Naive B cell (primary cell): ENCODE results near the gene MPPED1. TPM values are rescaled to one million over a fixed set of nuclear protein-coding genes. Genes with fewer than 3 reads are reported as not detected.

ENCODE experiments used
- ATAC-seq, 2 donors: fragments of 150-1000 bp; cut with Tn5 transposase; 2 replicates each; pipeline ENCODE4 v1.10.0; 2021; ENCODE audit warnings: low read depth in 2 of 2, mild to moderate bottlenecking in 2 of 2, moderate library complexity in 2 of 2
- DNase-seq: peaks from one replicate; pipeline ENCODE4 v3.0.0; 2022
- H3K27ac Mint-ChIP-seq, 6 donors: one replicate each; pipeline ENCODE4 v1.8.0; 2020 to 2022; ENCODE audit warnings: mild to moderate bottlenecking in 6 of 6, mixed read lengths in 6 of 6, moderate library complexity in 5 of 6, inconsistent platforms in 2 of 6
- H3K27me3 Mint-ChIP-seq, 3 donors: one replicate each; pipeline ENCODE4 v1.8.0; 2021 to 2022; ENCODE audit warnings: mixed read lengths in 3 of 3, mild to moderate bottlenecking in 1 of 3
- H3K36me3 Mint-ChIP-seq, 2 donors: one replicate each; pipeline ENCODE4 v1.8.0; 2020 to 2022; ENCODE audit warnings: mixed read lengths in 2 of 2, inconsistent platforms in 1 of 2, mild to moderate bottlenecking in 1 of 2
- H3K4me1 Mint-ChIP-seq, 3 donors: one replicate each; pipeline ENCODE4 v1.8.0; 2020 to 2022; ENCODE audit warnings: mixed read lengths in 3 of 3, inconsistent platforms in 1 of 3, mild to moderate bottlenecking in 1 of 3, moderate library complexity in 1 of 3
- H3K4me3 Mint-ChIP-seq, 8 donors: one replicate each; pipeline ENCODE4 v1.8.0; 2020 to 2022; ENCODE audit warnings: mild to moderate bottlenecking in 8 of 8, mixed read lengths in 8 of 8, moderate library complexity in 8 of 8, inconsistent platforms in 2 of 8
- H3K9me3 Mint-ChIP-seq, 7 donors: one replicate each; pipeline ENCODE4 v1.8.0; 2020 to 2022; ENCODE audit warnings: mixed read lengths in 7 of 7, mild to moderate bottlenecking in 5 of 7, inconsistent platforms in 2 of 7, moderate library complexity in 1 of 7
- polyA plus RNA-seq, 6 donors: library from polyadenylated mRNA; unstranded; fragments of 300-500 nt; fragmentation: Illumina TruSeq; gene quantifications; one replicate each; pipeline ENCODE4 v1.2.3, GENCODE V29; 2021; ENCODE audit warnings: low read depth in 6 of 6

The MPPED1 gene
- polyA plus RNA-seq, 6 donors from 2014 or later: not detected

- Mint-ChIP-seq H3K4me3 (no peak overlapping the region), H3K27ac (no peak overlapping the region), H3K36me3 (no peaks in the 10 kb centered on the region), H3K4me1 (peaks cover 7 to 11% (median 10%) of the 10 kb centered on the region in 3 donors), H3K9me3 (peaks cover 0 to 5% (median 0%) of the 10 kb centered on the region in 7 donors), H3K27me3 (peaks cover 8 to 30% (median 24%) of the 10 kb centered on the region in 3 donors)
- ATAC-seq: no peak
- no peak for DNase-seq
These were observed 30.8 kb downstream of the MPPED1 start for GRCh38 chr22:43442386-43443151.

- Mint-ChIP-seq H3K9me3 (peaks cover 0 to 5% (median 0%) of the 10 kb centered on the region in 7 donors), H3K4me1 (peaks cover 7 to 11% (median 11%) of the 10 kb centered on the region in 3 donors), H3K27ac (peak overlapping the region in 1 of 6 donors; percentile 27)
These were observed 31.3 kb downstream of the MPPED1 start for GRCh38 chr22:43443152-43443471.

DNA sequence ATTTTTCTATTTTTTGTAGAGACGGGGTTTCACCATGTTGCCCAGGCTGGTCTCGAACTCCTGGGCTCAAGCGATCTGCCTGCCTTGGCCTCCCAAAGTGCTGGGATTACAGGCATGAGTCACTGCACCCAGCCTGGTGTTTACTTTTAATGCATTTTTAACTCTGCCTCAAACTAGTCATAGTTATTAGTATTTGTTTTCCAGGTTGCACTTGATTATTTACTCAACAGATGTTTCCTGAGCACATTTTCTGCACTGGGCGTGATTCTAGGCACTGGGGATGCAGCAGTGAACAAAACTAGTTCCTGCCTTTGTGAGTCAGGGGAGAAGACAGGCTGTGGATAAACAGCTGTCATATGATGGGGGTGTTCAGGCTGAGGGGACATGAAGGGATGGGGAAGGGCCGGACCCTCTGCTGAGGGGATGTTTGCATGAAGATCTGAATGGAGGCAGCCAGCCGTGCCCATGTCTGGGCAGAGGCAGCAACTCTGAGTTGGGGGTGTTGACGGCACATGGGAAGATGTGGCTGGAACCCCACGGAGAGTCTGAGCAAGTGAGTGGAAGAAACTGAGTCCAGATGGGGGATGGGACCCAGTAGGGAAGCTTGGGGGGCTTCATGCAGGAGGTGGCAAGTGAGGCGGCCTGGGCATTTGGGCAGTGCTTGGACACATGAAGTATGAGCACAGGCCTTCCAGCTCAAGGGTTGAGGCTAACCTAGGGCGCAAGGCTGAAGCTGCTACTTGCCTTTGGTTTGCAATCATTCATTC lies 34.4 kb downstream of the MPPED1 start:
- DNase-seq (no peak), ATAC-seq (no peak)
- Mint-ChIP-seq H3K4me3 (no peak overlapping the region), H3K27ac (peak overlapping the region in 1 of 6 donors; percentile 3), H3K9me3 (peaks cover 0 to 5% (median 0%) of the 10 kb centered on the region in 7 donors), H3K4me1 (peaks cover 7 to 13% (median 11%) of the 10 kb centered on the region in 3 donors), H3K27me3 (peaks cover 0 to 38% (median 35%) of the 10 kb centered on the region in 3 donors), H3K36me3 (no peaks in the 10 kb centered on the region)

More at GRCh38 chr22:43443152-43443471, 31.3 kb downstream of the MPPED1 start:
- no peak overlapping the region for H3K4me3 Mint-ChIP-seq
- ATAC-seq: no peak
- DNase-seq: no peak
- peaks cover 8 to 30% (median 24%) of the 10 kb centered on the region in 3 donors for H3K27me3 Mint-ChIP-seq
- H3K36me3 Mint-ChIP-seq: no peaks in the 10 kb centered on the region

- peak overlapping the region in 1 of 6 donors; percentile 28 for H3K27ac Mint-ChIP-seq
- H3K4me3 Mint-ChIP-seq: no peak overlapping the region
- peaks cover 7 to 13% (median 11%) of the 10 kb centered on the region in 3 donors for H3K4me1 Mint-ChIP-seq
- DNase-seq (no peak), ATAC-seq (no peak)
- H3K9me3 Mint-ChIP-seq: peaks cover 0 to 5% (median 0%) of the 10 kb centered on the region in 7 donors
- H3K36me3 Mint-ChIP-seq: no peaks in the 10 kb centered on the region
- H3K27me3 Mint-ChIP-seq: peaks cover 0 to 42% (median 35%) of the 10 kb centered on the region in 3 donors
These were observed 35.1 kb downstream of the MPPED1 start for GRCh38 chr22:43446916-43447315.

GRCh38 chr22:43447380-43447779 lies 35.6 kb downstream of the MPPED1 start:
- Mint-ChIP-seq H3K9me3 (peaks cover 0 to 5% (median 1%) of the 10 kb centered on the region in 7 donors), H3K36me3 (no peaks in the 10 kb centered on the region), H3K4me3 (peak overlapping the region in 1 of 8 donors; percentile 30), H3K4me1 (peaks cover 7 to 13% (median 11%) of the 10 kb centered on the region in 3 donors), H3K27me3 (peaks cover 0 to 42% (median 32%) of the 10 kb centered on the region in 3 donors), H3K27ac (no peak overlapping the region)
- DNase-seq: no peak
- no peak for ATAC-seq

- no peak for DNase-seq
- ATAC-seq: no peak
- no peak overlapping the region for H3K27ac Mint-ChIP-seq
- peaks cover 0 to 39% (median 26%) of the 10 kb centered on the region in 3 donors for H3K27me3 Mint-ChIP-seq
- H3K9me3 Mint-ChIP-seq: peaks cover 0 to 5% (median 1%) of the 10 kb centered on the region in 7 donors
- peaks cover 7 to 13% (median 11%) of the 10 kb centered on the region in 3 donors for H3K4me1 Mint-ChIP-seq
- H3K36me3 Mint-ChIP-seq: no peaks in the 10 kb centered on the region
- no peak overlapping the region for H3K4me3 Mint-ChIP-seq
These were observed 36.2 kb downstream of the MPPED1 start for GRCh38 chr22:43448048-43448447.

DNA sequence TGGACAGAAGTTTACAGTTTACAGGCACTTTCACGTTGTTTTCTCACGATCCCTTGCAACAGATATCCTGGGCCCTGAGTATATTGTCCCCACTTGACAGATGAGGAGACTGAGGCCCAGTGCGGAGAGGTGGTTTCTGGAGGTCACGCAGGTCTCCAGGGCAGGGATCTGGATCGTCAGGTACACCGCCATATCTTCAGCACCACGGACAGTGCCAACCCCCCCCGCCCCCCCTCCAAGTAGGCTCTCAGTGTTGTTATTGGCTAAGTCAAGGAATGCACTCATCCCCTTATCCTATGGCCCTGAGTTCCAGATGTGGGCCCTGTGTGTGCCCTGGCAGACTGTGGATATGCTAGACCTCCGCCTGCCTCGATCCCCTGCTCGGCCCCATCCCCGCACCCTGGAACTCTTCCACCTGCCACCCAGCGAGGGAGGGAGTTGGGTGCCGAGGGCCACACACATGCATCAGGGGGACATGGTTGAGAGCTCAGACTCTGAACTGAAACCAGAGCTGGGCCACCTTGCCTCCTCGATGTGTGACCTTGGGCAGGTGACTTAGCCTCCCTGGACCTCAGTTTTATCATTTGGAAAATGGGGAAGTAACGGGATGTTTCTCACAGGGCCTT lies 37.5 kb downstream of the MPPED1 start:
- Mint-ChIP-seq H3K27me3 (peaks cover under 1 to 38% (median 25%) of the 10 kb centered on the region in 3 donors), H3K9me3 (peaks cover 0 to 5% (median 1%) of the 10 kb centered on the region in 7 donors), H3K27ac (no peak overlapping the region), H3K4me1 (peaks cover 7 to 13% (median 11%) of the 10 kb centered on the region in 3 donors), H3K36me3 (no peaks in the 10 kb centered on the region), H3K4me3 (no peak overlapping the region)
- ATAC-seq: no peak
- DNase-seq: no peak

GRCh38 chr22:43449831-43450225 lies 38.0 kb downstream of the MPPED1 start:
- Mint-ChIP-seq H3K4me3 (no peak overlapping the region), H3K9me3 (peaks cover 0 to 5% (median 1%) of the 10 kb centered on the region in 7 donors), H3K4me1 (peaks cover 7 to 13% (median 11%) of the 10 kb centered on the region in 3 donors), H3K27ac (no peak overlapping the region), H3K27me3 (peaks cover 3 to 38% (median 25%) of the 10 kb centered on the region in 3 donors), H3K36me3 (no peaks in the 10 kb centered on the region)
- ATAC-seq (no peak), DNase-seq (no peak)

GRCh38 chr22:43451371-43452050 lies 39.7 kb downstream of the MPPED1 start:
- ATAC-seq (no peak), DNase-seq (no peak)
- peaks cover 0 to 2% (median 0%) of the 10 kb centered on the region in 7 donors for H3K9me3 Mint-ChIP-seq
- peaks cover 4 to 13% (median 6%) of the 10 kb centered on the region in 3 donors for H3K4me1 Mint-ChIP-seq
- H3K27ac Mint-ChIP-seq: no peak overlapping the region
- peaks cover 3 to 36% (median 27%) of the 10 kb centered on the region in 3 donors for H3K27me3 Mint-ChIP-seq
- no peaks in the 10 kb centered on the region for H3K36me3 Mint-ChIP-seq
- no peak overlapping the region for H3K4me3 Mint-ChIP-seq

DNA sequence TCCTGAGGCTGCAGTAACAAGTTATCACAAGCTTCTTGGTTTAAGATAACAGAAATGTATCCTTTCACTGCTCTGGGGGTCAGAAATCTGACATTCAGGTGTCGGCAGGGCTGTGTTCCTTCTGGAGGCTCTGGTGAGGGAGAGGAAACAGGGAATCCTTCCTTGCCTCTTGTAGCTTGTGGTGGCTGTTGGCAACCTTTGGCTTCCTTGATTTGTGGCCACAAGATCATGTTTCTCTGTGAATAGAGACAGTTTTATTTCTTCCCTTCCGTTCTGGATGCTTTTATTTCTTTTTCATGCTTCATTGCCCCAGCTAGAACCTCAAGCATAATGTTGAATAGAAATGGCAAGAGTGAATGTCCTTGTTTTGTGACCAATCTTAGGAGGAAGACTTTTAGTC lies 44.0 kb downstream of the MPPED1 start:
- ATAC-seq (no peak), DNase-seq (no peak)
- peaks cover 0 to 5% of the 10 kb centered on the region in 2 donors for H3K36me3 Mint-ChIP-seq
- H3K27ac Mint-ChIP-seq: no peak overlapping the region
- peaks cover 2 to 13% (median 5%) of the 10 kb centered on the region in 7 donors for H3K9me3 Mint-ChIP-seq
- H3K4me1 Mint-ChIP-seq: no peaks in the 10 kb centered on the region
- no peak overlapping the region for H3K4me3 Mint-ChIP-seq
- peaks cover 12 to 45% (median 42%) of the 10 kb centered on the region in 3 donors for H3K27me3 Mint-ChIP-seq

GRCh38 chr22:43457002-43457401 lies 45.2 kb downstream of the MPPED1 start:
- no peaks in the 10 kb centered on the region for H3K4me1 Mint-ChIP-seq
- no peak overlapping the region for H3K27ac Mint-ChIP-seq
- H3K27me3 Mint-ChIP-seq: peaks cover 20 to 56% (median 34%) of the 10 kb centered on the region in 3 donors
- peaks cover 4 to 19% (median 15%) of the 10 kb centered on the region in 7 donors for H3K9me3 Mint-ChIP-seq
- DNase-seq: no peak
- no peak overlapping the region for H3K4me3 Mint-ChIP-seq
- peaks cover 0 to 5% of the 10 kb centered on the region in 2 donors for H3K36me3 Mint-ChIP-seq
- ATAC-seq: no peak

GRCh38 chr22:43462701-43463100 lies 50.9 kb downstream of the MPPED1 start:
- no peak for DNase-seq
- Mint-ChIP-seq H3K4me1 (no peaks in the 10 kb centered on the region), H3K27ac (no peak overlapping the region), H3K9me3 (peaks cover 10 to 37% (median 26%) of the 10 kb centered on the region in 7 donors), H3K4me3 (peak overlapping the region in 1 of 8 donors; percentile 7), H3K27me3 (peaks cover 35 to 72% (median 51%) of the 10 kb centered on the region in 3 donors), H3K36me3 (peaks cover 11 to 13% of the 10 kb centered on the region in 2 donors)
- no peak for ATAC-seq
